HEK293T (cell line): ENCODE results near the gene CD36.

Experiments
- BHLHE40 ChIP-seq: fragments of 450-650 bp; IDR thresholded peaks from 2 replicates; pipeline ENCODE4 v1.6.1; 2016; ENCODE audit warnings: mild to moderate bottlenecking, moderate library complexity, borderline replicate concordance
- FOXK2 ChIP-seq: fragments of 450-650 bp; IDR thresholded peaks from 2 replicates; pipeline ENCODE4 v1.6.1; 2016; ENCODE audit warnings: mild to moderate bottlenecking
- FOXM1 ChIP-seq: fragments of 450-650 bp; IDR thresholded peaks from 2 replicates; pipeline ENCODE4 v1.6.1; 2017; ENCODE audit warnings: mild to moderate bottlenecking, borderline replicate concordance
- NFRKB ChIP-seq: fragments of 450-650 bp; IDR thresholded peaks from 2 replicates; pipeline ENCODE4 v1.6.1; 2016; ENCODE audit warnings: mild to moderate bottlenecking, moderate library complexity
- PKNOX1 ChIP-seq: fragments of 450-650 bp; IDR thresholded peaks from 2 replicates; pipeline ENCODE4 v1.6.1; 2016
- SP1 ChIP-seq: fragments of 450-650 bp; IDR thresholded peaks from 2 replicates; pipeline ENCODE4 v1.6.1; 2017
- SUZ12 ChIP-seq: fragments of 450-650 bp; IDR thresholded peaks from 2 replicates; pipeline ENCODE4 v1.6.1; 2016; ENCODE audit warnings: mild to moderate bottlenecking
- ZNF384 ChIP-seq: fragments of 450-650 bp; IDR thresholded peaks from 2 replicates; pipeline ENCODE4 v1.6.1; 2016

- no peak for TF ChIP-seq ZNF384
- no peak for TF ChIP-seq SP1
- no peak for TF ChIP-seq PKNOX1
- TF ChIP-seq FOXK2, result no peak
- TF ChIP-seq BHLHE40, result no peak
- no peak for TF ChIP-seq SUZ12
- no peak for TF ChIP-seq FOXM1
- no peak for TF ChIP-seq NFRKB
Observed at GRCh38 chr7:80607136-80607535, 31.3 kb upstream of the CD36 start.
